GM12878 (cell line): ENCODE results near the gene NCF2. TPM values are rescaled to one million over a fixed set of nuclear protein-coding genes. Genes with fewer than 3 reads are reported as not detected.

Source experiments
- ATAC-seq: fragments of 200-7000 bp; cut with Tn5 transposase; 3 replicates; pipeline ENCODE4 v1.9.1; 2020; ENCODE audit warnings: mild to moderate bottlenecking, moderate library complexity
- BruUV-seq: library from RNA; stranded (reverse); fragments of 400-500 nt; replicated peaks from 2 replicates; lab custom pipeline; 2021; lab: Mats Ljungman, UMichigan
- CTCF ChIA-PET: fragments of 300-600 bp; sonication (Branson Sonifier 250); formaldehyde crosslinking; extraction: SDS; loops from one replicate; lab custom pipeline; 2021; ENCODE audit warnings: inconsistent platforms; lab: Yijun Ruan, JAX
- POLR2A ChIA-PET: fragments of 350-600 bp; formaldehyde crosslinking; extraction: SDS; loops from one replicate; lab custom pipeline; 2021; ENCODE audit warnings: inconsistent platforms; lab: Charles Lee
- RAD21 ChIA-PET: fragments of 300-600 bp; sonication (Branson Sonifier 250); formaldehyde crosslinking; loops from one replicate; lab custom pipeline; 2023; ENCODE audit warnings: antibody characterized with exemption; ENCODE audit not compliant: unreplicated experiment; lab: Charles Lee
- SMC1A ChIA-PET: fragments of 300-600 bp; sonication (Branson Sonifier 250); formaldehyde crosslinking; loops from one replicate; lab custom pipeline; 2023; ENCODE audit not compliant: unreplicated experiment, uncharacterized antibody; lab: Charles Lee
- DNase-seq: peaks from one replicate; pipeline ENCODE4 v3.0.0-alpha.2; 2011; ENCODE audit warnings: low read depth, low spot score
- FAIRE-seq: peaks from 3 replicates; lab custom pipeline; 2011; peaks lifted over from hg19 to GRCh38; lab: Jason Lieb, UNC
- H2AFZ ChIP-seq: 2 replicates; pipeline ENCODE4 v1.6.0; 2011; ENCODE audit warnings: low read depth, low read length, control low read depth; ENCODE audit not compliant: control insufficient read depth
- H3K27ac ChIP-seq: 2 replicates; pipeline ENCODE4 v1.5.1; 2011; ENCODE audit warnings: control low read depth; ENCODE audit not compliant: control insufficient read depth, insufficient read depth
- H3K27me3 ChIP-seq, 2 experiments: replicated peaks in 1 of 2; 2 replicates each; pipeline versions ENCODE4 v1.6.0 to v1.6.1; 2011; ENCODE audit warnings: low read length in 1 of 2; ENCODE audit not compliant: control insufficient read depth in 2 of 2, insufficient read depth in 2 of 2
- H3K36me3 ChIP-seq, 2 experiments: 2 replicates each; pipeline ENCODE4 v1.5.1; 2011; ENCODE audit warnings: low read length in 1 of 2; ENCODE audit not compliant: control insufficient read depth in 2 of 2, insufficient read depth in 2 of 2
- H3K4me1 ChIP-seq: 2 replicates; pipeline ENCODE4 v1.6.1; 2011; ENCODE audit warnings: mild to moderate bottlenecking, low read length, moderate library complexity, mixed read lengths; ENCODE audit not compliant: control insufficient read depth, insufficient read depth
- H3K4me2 ChIP-seq: 2 replicates; pipeline ENCODE4 v1.6.0; 2011; ENCODE audit warnings: control low read depth; ENCODE audit not compliant: control insufficient read depth, insufficient read depth
- H3K4me3 ChIP-seq: fragments of 200-600 bp; sonication (generic); 2 replicates; pipeline ENCODE4 v1.5.1; 2016
- H3K79me2 ChIP-seq: 2 replicates; pipeline ENCODE4 v1.6.0; 2011; ENCODE audit warnings: low read length; ENCODE audit not compliant: control insufficient read depth, insufficient read depth
- H3K9ac ChIP-seq: 2 replicates; pipeline ENCODE4 v1.8.0; 2011; ENCODE audit warnings: low read length, control low read depth, mixed read lengths; ENCODE audit not compliant: control insufficient read depth, insufficient read depth
- H3K9me3 ChIP-seq: replicated peaks from 3 replicates; pipeline ENCODE4 v1.5.1; 2011; ENCODE audit warnings: mild to moderate bottlenecking, low read length; ENCODE audit not compliant: control insufficient read depth, insufficient read depth
- H4K20me1 ChIP-seq: 2 replicates; pipeline ENCODE4 v1.6.0; 2011; ENCODE audit not compliant: control insufficient read depth, insufficient read depth
- BHLHE40 ChIP-seq, 2 experiments: fragments of 450-650 bp in 1 of 2; IDR thresholded peaks; 2 replicates each; pipeline ENCODE4 v1.6.1; 2011 to 2017; ENCODE audit warnings: low read depth in 2 of 2, borderline replicate concordance in 1 of 2, improper control_type of control experiment in 1 of 2, low read length in 1 of 2, mild to moderate bottlenecking in 1 of 2
- CEBPB ChIP-seq, 2 experiments: fragments of 150-350 bp in 1 of 2; IDR thresholded peaks; 2 replicates each; pipeline ENCODE4 v1.6.1; 2012 to 2014; ENCODE audit warnings: low read depth in 2 of 2, low read length in 2 of 2, borderline replicate concordance in 1 of 2, inconsistent platforms in 1 of 2
- FOXK2 ChIP-seq: fragments of 450-650 bp; IDR thresholded peaks from 2 replicates; pipeline ENCODE4 v1.6.1; 2017; ENCODE audit warnings: mild to moderate bottlenecking, moderate library complexity
- GATAD2B ChIP-seq: fragments of 450-650 bp; conservative IDR thresholded peaks from 2 replicates; pipeline ENCODE4 v1.6.1; 2017; ENCODE audit warnings: low read depth, mild to moderate bottlenecking, moderate library complexity
- REST ChIP-seq: IDR thresholded peaks from 2 replicates; pipeline ENCODE4 v1.6.1; 2012; ENCODE audit warnings: mild to moderate bottlenecking, low read depth, low read length
- RFX5 ChIP-seq: IDR thresholded peaks from 2 replicates; pipeline ENCODE4 v1.6.1; 2011; ENCODE audit warnings: low read depth, low read length, improper control_type of control experiment
- SMC3 ChIP-seq: IDR thresholded peaks from 2 replicates; pipeline ENCODE4 v1.6.1; 2011; ENCODE audit warnings: low read length, improper control_type of control experiment, borderline replicate concordance
- SREBF1 ChIP-seq: IDR thresholded peaks from 2 replicates; pipeline ENCODE4 v1.6.1; 2012; ENCODE audit warnings: mild to moderate bottlenecking, low read length
- ZNF592 ChIP-seq: fragments of 450-650 bp; IDR thresholded peaks from 2 replicates; pipeline ENCODE4 v1.6.1; 2017; ENCODE audit warnings: mild to moderate bottlenecking, moderate library complexity
- WGBS: methylation state at CpG from one replicate; pipeline ENCODE4 v1.1.6; 2016; ENCODE audit warnings: low lambda C conversion rate; ENCODE audit not compliant: insufficient replicate concordance, insufficient coverage; ENCODE audit errors: missing lambda C conversion rate; 5-methylcytosine and 5-hydroxymethylcytosine counted together
- in situ Hi-C: fragments of 300-500 bp; cut with MboI; formaldehyde crosslinking; loops from 9 replicates; pipeline ENCODE4 v1.14.3; 2018; ENCODE audit warnings: mixed read lengths
- intact Hi-C: fragments of 100-400 bp; cut with micrococcal nuclease; formaldehyde crosslinking; loops from one replicate; pipeline ENCODE4 v1.14.2; 2022; ENCODE audit not compliant: unreplicated experiment
- polyA plus RNA-seq, 11 experiments: library from polyadenylated mRNA; depleted of rRNA in 4 of 11; unstranded in 6 of 11; stranded (reverse) in 5 of 11; fragments of >200 nt; fragmentation: Nextera tagmentation in 4 of 11; fragmentation: Illumina TruSeq in 1 of 11; extraction: Ambion mirVana in 4 of 11; extraction: Trizol in 1 of 11; gene quantifications; 1 replicate in 1 of 11; 2 replicates in 10 of 11; pipeline versions ENCODE4 v1.2.1 to v1.2.3, GENCODE V29; 2011 to 2016; ENCODE audit warnings: inconsistent platforms in 2 of 11, missing spikeins in 2 of 11, low read depth in 1 of 11
- total RNA-seq, 4 experiments: library from RNA; depleted of rRNA in 3 of 4; stranded (reverse); fragments of >200 nt in 3 of 4; fragmentation: Illumina TruSeq in 1 of 4; extraction: Trizol in 1 of 4; gene quantifications; 2 replicates each; pipeline versions ENCODE4 v1.2.1 to v1.2.3, GENCODE V29; 2013 to 2021
- TF ChIP-seq, protein P1 (sequence below): fragments of 450-650 bp; formaldehyde crosslinking; IDR thresholded peaks from 2 replicates; pipeline ENCODE4 v1.4.0; 2022; ENCODE audit warnings: mild to moderate bottlenecking, moderate library complexity

Gene NCF2
- total and polyA plus RNA-seq, 10 of the 15 experiments (the other 5 are each of a cell fraction or from before 2014, with no cell fraction given): 31.4 to 256 (median 77.1) TPM

- no peak overlapping the region for H2AFZ ChIP-seq
- no peak overlapping the region for H3K9ac ChIP-seq
- ATAC-seq: no peak
- POLR2A ChIA-PET: no interaction called here
- H3K4me3 ChIP-seq: no peak overlapping the region
- no peaks in the 10 kb centered on the region for H4K20me1 ChIP-seq
- RAD21 ChIA-PET: interaction anchor here (0.6 kb wide), 1 partner anchor 58 kb away, joined by 3 read pairs; no protein-coding TSS in a partner anchor
- 95% methylated on average over 1 of the region's 1 CpG for WGBS
- no peaks in the 10 kb centered on the region for H3K9me3 ChIP-seq
- in situ Hi-C loops: no loop called here
- no peak overlapping the region for H3K4me2 ChIP-seq
- SMC1A ChIA-PET: interaction anchor here (0.6 to 1.9 kb wide), 8 partner anchors 8 to 517 kb away, joined by 3 to 9 read pairs (median 3); no protein-coding TSS in a partner anchor
- DNase-seq: no peak
- intact Hi-C loops: no loop called here
- H3K79me2 ChIP-seq: no peaks in the 10 kb centered on the region
- no peak overlapping the region for H3K27ac ChIP-seq
- CTCF ChIA-PET: interaction anchor here (0.6 to 1.8 kb wide), 5 partner anchors 14 to 53 kb away, joined by 3 to 6 read pairs (median 4); no protein-coding TSS in a partner anchor
- BruUV-seq: no TSS peak
- no peak for TF ChIP-seq RFX5
- no peak for TF ChIP-seq CEBPB (IDR thresholded peaks at IDR 0.05; ENCODE audit: borderline replicate concordance in 1 of 2, low read depth in 2 of 2, low read length in 2 of 2)
- no peak for TF ChIP-seq ZNF592
- no peak for TF ChIP-seq SMC3
- no peak for TF ChIP-seq REST
- no peak for TF ChIP-seq BHLHE40 (IDR thresholded peaks at IDR 0.05; ENCODE audit: borderline replicate concordance in 1 of 2, low read depth in 2 of 2, low read length in 1 of 2)
- TF ChIP-seq, protein P1, sequence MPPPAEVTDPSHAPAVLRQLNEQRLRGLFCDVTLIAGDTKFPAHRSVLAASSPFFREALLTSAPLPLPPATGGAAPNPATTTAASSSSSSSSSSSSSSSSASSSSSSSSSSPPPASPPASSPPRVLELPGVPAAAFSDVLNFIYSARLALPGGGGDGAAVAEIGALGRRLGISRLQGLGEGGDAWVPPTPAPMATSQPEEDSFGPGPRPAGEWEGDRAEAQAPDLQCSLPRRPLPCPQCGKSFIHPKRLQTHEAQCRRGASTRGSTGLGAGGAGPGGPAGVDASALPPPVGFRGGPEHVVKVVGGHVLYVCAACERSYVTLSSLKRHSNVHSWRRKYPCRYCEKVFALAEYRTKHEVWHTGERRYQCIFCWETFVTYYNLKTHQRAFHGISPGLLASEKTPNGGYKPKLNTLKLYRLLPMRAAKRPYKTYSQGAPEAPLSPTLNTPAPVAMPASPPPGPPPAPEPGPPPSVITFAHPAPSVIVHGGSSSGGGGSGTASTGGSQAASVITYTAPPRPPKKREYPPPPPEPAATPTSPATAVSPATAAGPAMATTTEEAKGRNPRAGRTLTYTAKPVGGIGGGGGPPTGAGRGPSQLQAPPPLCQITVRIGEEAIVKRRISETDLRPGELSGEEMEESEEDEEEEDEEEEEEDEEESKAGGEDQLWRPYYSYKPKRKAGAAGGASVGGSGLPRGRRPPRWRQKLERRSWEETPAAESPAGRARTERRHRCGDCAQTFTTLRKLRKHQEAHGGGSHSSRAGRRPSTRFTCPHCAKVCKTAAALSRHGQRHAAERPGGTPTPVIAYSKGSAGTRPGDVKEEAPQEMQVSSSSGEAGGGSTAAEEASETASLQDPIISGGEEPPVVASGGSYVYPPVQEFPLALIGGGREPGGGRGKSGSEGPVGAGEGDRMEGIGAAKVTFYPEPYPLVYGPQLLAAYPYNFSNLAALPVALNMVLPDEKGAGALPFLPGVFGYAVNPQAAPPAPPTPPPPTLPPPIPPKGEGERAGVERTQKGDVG (CRISPR knock-in tag): no peak
- TF ChIP-seq GATAD2B: no peak
- no peak for TF ChIP-seq SREBF1
- no peak for TF ChIP-seq FOXK2
- TF ChIP-seq, all 136 proteins: peak for 0
- Histone ChIP-seq H3K4me1 (no peaks in the 10 kb centered on the region), H3K36me3 (peaks cover 5 to 48% of the 10 kb centered on the region in 2 experiments), H3K27me3 (no peaks in the 10 kb centered on the region)
- FAIRE-seq: no peak
Measured at GRCh38 chr1:183522104-183522503, 68.2 kb downstream of the NCF2 start.
